ENCODE results near the gene CADM1. TPM values are rescaled to one million over a fixed set of nuclear protein-coding genes. Genes with fewer than 3 reads are reported as not detected.

CADM1 gene
- total and polyA plus RNA-seq, 9 of the 15 experiments (the other 6 are each of a cell fraction or from before 2014, with no cell fraction given), result 0.42 TPM; not detected in 8

DNA sequence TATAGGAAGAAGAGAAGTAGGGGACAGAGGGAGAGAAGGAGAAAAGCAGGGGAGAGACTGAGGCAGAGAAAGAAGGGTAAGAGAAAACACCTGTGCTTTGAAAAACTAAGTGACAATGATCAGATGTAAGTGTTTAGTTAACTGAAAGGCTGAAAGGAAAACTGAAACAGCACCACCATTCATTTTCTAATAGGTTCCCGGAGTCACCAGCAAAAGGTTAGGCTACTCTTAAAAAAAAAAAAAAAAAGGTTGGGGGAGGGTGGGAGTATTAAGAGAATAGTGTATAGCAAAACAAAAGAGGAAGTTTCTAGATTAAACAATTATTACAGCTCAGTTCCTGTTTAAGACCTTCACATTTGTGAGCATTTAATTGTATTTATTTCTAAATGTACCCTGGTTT is 113.8 kb downstream of the CADM1 start:
- Histone ChIP-seq H3K9me1 (ENCODE audit: control insufficient read depth, insufficient read depth, low read length) (no peaks in the 10 kb centered on the region), H3K4me2 (ENCODE audit: insufficient read depth, low read length) (no peak overlapping the region), H3K27me3 (ENCODE audit: control insufficient read depth in 2 of 2, insufficient read depth in 2 of 2, low read length in 2 of 2) (no peaks in the 10 kb centered on the region), H3K4me3 (no peak overlapping the region), H2AFZ (ENCODE audit: low read depth, low read length) (no peak overlapping the region), H4K20me1 (replicated peaks; ENCODE audit: control insufficient read depth, insufficient read depth, low read length) (no peaks in the 10 kb centered on the region), H3K9me3 (replicated peaks; ENCODE audit: control insufficient read depth, insufficient read depth, low read depth, low read length) (no peaks in the 10 kb centered on the region), H3K27ac (ENCODE audit: extremely low read depth, low read depth, low read length) (no peak overlapping the region), H3K9ac (ENCODE audit: insufficient read depth in 1 of 2, low read depth in 2 of 2, low read length in 2 of 2) (no peak overlapping the region), H3K4me1 (replicated peaks in 1 of 2; ENCODE audit: control insufficient read depth in 2 of 2, insufficient read depth in 2 of 2, low read length in 2 of 2) (no peaks in the 10 kb centered on the region), H3K79me2 (ENCODE audit: control insufficient read depth, insufficient read depth, low read length) (no peaks in the 10 kb centered on the region), H3K36me3 (ENCODE audit: control insufficient read depth, insufficient read depth, low read length) (no peaks in the 10 kb centered on the region)
- CTCF ChIA-PET (ENCODE audit: low intra/inter-chr PET ratio), result no interaction called here
- POLR2A ChIA-PET, result no interaction called here
- FAIRE-seq (no peak), DNase-seq (ENCODE audit: extremely low read depth in 1 of 4, low spot score in 3 of 4) (no peak), ATAC-seq (no peak)
- intact Hi-C loops (cut with micrococcal nuclease), result no loop called here
- in situ Hi-C loops (cut with MboI), result no loop called here
- TF ChIP-seq ZBTB33 (CRISPR knock-in tag; IDR thresholded peaks at IDR 0.05) (no peak), HNRNPLL (IDR thresholded peaks at IDR 0.05; ENCODE audit: low read depth, low read length, poor library complexity, severe bottlenecking) (no peak), CCNT2 (IDR thresholded peaks at IDR 0.05; ENCODE audit: borderline replicate concordance, extremely low read depth, insufficient read length, low read depth, low read length) (no peak), ZFP36 (IDR thresholded peaks at IDR 0.05; ENCODE audit: low read depth, low read length, partially characterized antibody) (no peak), E2F1 (CRISPR knock-in tag; IDR thresholded peaks at IDR 0.05) (no peak), ETV5 (CRISPR knock-in tag; IDR thresholded peaks at IDR 0.05; ENCODE audit: low read depth) (no peak)
- BruUV-seq (replicated peaks), result no TSS peak
- 0% methylated on average over 1 of the region's 1 CpG for WGBS (ENCODE audit: insufficient coverage, low coverage, missing lambda C conversion rate)

Data from K562 (cell line).